Bronchial epithelial cell (primary cell): ENCODE data around the gene NALCN. TPM values are rescaled to one million over a fixed set of nuclear protein-coding genes. Genes with fewer than 3 reads are reported as not detected.
A peak's percentile ranks its signal among the peaks of the same experiment; 100 is the strongest.

Experiments used
- DNase-seq: peaks from one replicate; pipeline ENCODE4 v3.0.0-alpha.2; 2010; ENCODE audit warnings: low read depth
- FAIRE-seq: peaks from 2 replicates; lab custom pipeline; 2011; peaks lifted over from hg19 to GRCh38; lab: Jason Lieb, UNC
- H3K27me3 ChIP-seq: 2 replicates; pipeline ENCODE4 v1.5.1; 2011; ENCODE audit warnings: low read length; ENCODE audit not compliant: control insufficient read depth, insufficient read depth
- H3K36me3 ChIP-seq: 2 replicates; pipeline ENCODE4 v1.5.1; 2011; ENCODE audit warnings: low read length; ENCODE audit not compliant: control insufficient read depth, insufficient read depth
- H3K4me3 ChIP-seq: 2 replicates; pipeline ENCODE4 v1.5.1; 2011; ENCODE audit warnings: mild to moderate bottlenecking, low read depth, low read length, control low read depth
- total RNA-seq: library from RNA; depleted of rRNA; stranded (reverse); fragments of >200 nt; gene quantifications from 2 replicates; pipeline ENCODE4 v1.2.1, GENCODE V29; 2014
- TF ChIP-seq, protein P1 (sequence below): IDR thresholded peaks from 2 replicates; pipeline ENCODE4 v1.5.1; 2011; ENCODE audit warnings: mild to moderate bottlenecking, moderate library complexity, low read length, control low read depth, inconsistent platforms; ENCODE audit not compliant: insufficient read depth, severe bottlenecking

NALCN gene
- total RNA-seq, 1 donor from 2014 or later = 0.26 TPM

DNA sequence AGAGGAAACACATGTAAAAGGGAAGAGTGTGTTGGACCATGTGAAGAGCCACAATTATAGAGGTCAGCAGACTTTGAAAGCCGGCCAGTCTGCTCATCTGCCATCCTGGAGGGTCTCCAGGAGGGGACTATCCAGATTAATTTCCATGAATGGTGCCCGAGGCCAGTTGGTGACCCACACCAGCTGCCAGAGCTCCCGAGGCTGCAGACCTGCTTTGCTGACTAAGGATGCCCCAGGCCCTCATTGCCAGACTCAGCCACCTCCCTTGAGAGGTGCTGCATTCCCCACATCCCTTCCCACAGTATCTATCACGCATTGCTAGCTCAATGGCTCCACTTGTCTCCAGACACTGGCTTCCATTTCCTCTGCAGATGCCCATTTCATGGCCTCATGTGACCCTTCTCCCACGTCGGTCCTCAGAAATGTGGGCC lies 110.3 kb downstream of the NALCN start:
- no peak for FAIRE-seq
- DNase-seq = no peak
- no peak overlapping the region for H3K4me3 ChIP-seq
- no peaks in the 10 kb centered on the region for H3K36me3 ChIP-seq
- no peaks in the 10 kb centered on the region for H3K27me3 ChIP-seq
- TF ChIP-seq, protein P1, sequence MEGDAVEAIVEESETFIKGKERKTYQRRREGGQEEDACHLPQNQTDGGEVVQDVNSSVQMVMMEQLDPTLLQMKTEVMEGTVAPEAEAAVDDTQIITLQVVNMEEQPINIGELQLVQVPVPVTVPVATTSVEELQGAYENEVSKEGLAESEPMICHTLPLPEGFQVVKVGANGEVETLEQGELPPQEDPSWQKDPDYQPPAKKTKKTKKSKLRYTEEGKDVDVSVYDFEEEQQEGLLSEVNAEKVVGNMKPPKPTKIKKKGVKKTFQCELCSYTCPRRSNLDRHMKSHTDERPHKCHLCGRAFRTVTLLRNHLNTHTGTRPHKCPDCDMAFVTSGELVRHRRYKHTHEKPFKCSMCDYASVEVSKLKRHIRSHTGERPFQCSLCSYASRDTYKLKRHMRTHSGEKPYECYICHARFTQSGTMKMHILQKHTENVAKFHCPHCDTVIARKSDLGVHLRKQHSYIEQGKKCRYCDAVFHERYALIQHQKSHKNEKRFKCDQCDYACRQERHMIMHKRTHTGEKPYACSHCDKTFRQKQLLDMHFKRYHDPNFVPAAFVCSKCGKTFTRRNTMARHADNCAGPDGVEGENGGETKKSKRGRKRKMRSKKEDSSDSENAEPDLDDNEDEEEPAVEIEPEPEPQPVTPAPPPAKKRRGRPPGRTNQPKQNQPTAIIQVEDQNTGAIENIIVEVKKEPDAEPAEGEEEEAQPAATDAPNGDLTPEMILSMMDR = no peak

DNA sequence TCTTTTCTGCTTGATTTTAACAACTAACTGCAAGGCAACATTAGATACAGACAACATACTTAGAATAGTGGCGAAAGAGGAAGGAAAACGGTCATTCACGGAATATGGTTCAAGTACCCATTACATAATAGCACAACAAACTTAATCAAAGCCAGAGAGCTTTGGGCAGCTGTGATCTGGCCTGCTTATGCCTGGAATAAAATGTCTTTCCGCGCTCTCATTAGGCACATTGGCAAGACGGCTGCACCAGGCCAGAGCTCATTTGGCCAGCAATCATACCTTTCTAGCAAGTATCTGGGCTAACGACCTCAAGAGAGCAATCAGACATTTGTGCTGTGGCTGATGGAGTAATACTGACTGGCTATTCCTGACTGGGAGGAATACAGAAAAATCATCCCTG lies 112.8 kb downstream of the NALCN start:
- Histone ChIP-seq H3K4me3 (no peak overlapping the region), H3K27me3 (no peaks in the 10 kb centered on the region), H3K36me3 (no peaks in the 10 kb centered on the region)
- DNase-seq = no peak
- no peak for FAIRE-seq
- TF ChIP-seq, protein P1 = no peak

DNA sequence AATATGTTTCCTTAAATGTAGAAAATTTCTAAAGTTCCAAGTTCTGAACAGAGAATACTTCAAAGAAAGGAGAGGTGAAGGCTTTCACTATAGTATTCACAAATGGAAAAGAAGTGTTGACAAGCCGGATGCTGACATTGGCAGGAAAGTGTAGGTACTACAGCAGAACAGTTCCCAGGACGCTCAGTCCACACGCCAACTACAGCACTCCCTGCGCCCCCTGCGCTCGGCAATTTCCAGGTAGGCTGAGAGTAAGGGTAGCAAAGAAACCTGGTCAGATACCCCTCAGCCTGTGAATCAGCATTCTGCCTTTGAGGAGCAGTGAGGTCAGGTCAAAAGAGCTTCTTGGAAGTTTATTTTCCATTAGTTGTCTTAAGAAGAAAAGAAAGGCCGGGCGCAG lies 115.3 kb downstream of the NALCN start:
- TF ChIP-seq, protein P1 = no peak
- Histone ChIP-seq H3K27me3 (no peaks in the 10 kb centered on the region), H3K36me3 (no peaks in the 10 kb centered on the region), H3K4me3 (no peak overlapping the region)
- DNase-seq (no peak), FAIRE-seq (no peak)

DNA sequence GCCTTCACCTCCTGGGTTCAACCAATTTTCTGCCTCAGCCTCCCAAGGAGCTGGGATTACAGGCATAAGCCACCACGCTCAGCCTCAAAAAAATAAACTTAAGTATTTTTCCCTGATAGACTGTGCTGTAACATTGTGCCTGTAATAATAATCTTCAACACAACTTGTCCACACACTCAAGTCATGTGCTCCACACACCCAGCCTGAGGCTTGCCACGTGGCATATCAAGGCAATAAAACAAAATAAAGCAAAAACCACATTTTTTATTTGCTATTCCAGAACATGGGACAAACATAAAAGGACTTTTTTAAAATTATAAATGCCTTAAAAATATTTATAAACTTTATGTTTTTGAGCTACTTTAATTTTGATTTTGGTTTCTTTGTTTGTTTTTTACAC lies 115.8 kb downstream of the NALCN start:
- DNase-seq (no peak), FAIRE-seq (no peak)
- H3K4me3 ChIP-seq = no peak overlapping the region
- H3K27me3 ChIP-seq = no peaks in the 10 kb centered on the region
- no peaks in the 10 kb centered on the region for H3K36me3 ChIP-seq
- TF ChIP-seq, protein P1 = no peak

DNA sequence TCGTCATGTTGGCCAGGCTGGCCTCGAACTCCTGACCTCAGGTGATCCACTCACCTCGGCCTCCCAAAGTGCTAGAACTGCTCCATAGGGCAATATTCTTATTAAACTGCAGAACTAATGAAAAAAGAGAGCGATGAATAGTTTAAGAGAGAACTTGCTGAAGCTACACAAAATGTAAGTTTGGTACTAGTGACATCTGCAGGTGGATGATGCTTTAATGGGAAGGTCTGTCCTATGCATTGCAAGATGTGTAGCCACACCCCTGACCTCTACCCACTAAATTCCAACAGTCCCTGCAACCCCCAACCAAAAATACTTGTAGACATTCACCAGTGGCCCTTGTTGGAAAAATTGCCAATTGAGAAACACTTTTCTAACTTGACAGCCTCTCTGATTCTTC lies 117.8 kb downstream of the NALCN start:
- Histone ChIP-seq H3K27me3 (no peaks in the 10 kb centered on the region), H3K4me3 (no peak overlapping the region), H3K36me3 (no peaks in the 10 kb centered on the region)
- TF ChIP-seq, protein P1 = peak; percentile 22
- FAIRE-seq (no peak), DNase-seq (peak; percentile 18)

DNA sequence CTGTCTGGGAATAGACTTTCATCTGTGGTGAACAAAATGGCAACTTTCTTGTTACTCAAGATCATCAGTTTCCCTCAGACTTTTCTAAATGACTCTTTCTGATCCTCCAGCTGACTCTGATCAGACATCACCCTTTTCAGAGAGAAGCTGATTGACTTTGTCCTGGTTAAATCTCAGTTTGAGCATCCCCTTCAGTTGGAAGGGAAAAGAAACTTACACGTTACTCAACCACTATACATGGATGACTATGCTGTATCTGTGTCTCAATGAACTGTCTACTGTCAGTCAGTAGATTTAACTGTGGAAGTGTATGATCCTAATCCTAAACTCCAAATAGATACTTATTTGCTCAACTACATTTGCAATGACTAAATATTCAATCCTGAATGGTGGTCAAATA lies 118.5 kb downstream of the NALCN start:
- no peak overlapping the region for H3K4me3 ChIP-seq
- H3K27me3 ChIP-seq = no peaks in the 10 kb centered on the region
- H3K36me3 ChIP-seq = no peaks in the 10 kb centered on the region
- no peak for FAIRE-seq
- TF ChIP-seq, protein P1 = no peak
- DNase-seq = no peak
